HT1080 (cell line): ENCODE results near the gene SH3PXD2B. TPM values are rescaled to one million over a fixed set of nuclear protein-coding genes. Genes with fewer than 3 reads are reported as not detected.
"Not testable (repeated sequence)": the region's sequence is repeated elsewhere in the genome, so short reads cannot be mapped to it uniquely, and the experiment has no call there.

ENCODE experiments used
- DNase-seq: peaks from one replicate; pipeline ENCODE4 v3.0.0-alpha.2; 2015; ENCODE audit warnings: low read depth
- total RNA-seq: library from RNA; depleted of rRNA; stranded (reverse); fragments of >200 nt; shearing (Covaris generic); gene quantifications from 2 replicates; pipeline ENCODE4 v1.2.3, GENCODE V29; 2014

The SH3PXD2B gene
- total RNA-seq, 1 experiment from 2014 or later: 6.4 TPM

GRCh38 chr5:172486451-172486850 is 32.1 kb upstream of the SH3PXD2B start:
- no peak for DNase-seq

GRCh38 chr5:172485511-172486202 is 31.3 kb upstream of the SH3PXD2B start:
- no peak for DNase-seq

- no peak for DNase-seq
Measured at GRCh38 chr5:172484664-172485063, 30.3 kb upstream of the SH3PXD2B start.

- no peak for DNase-seq
Measured at GRCh38 chr5:172482156-172483020, 28.1 kb upstream of the SH3PXD2B start.

GRCh38 chr5:172481011-172481800 is 26.9 kb upstream of the SH3PXD2B start:
- DNase-seq: no peak

- no peak for DNase-seq
Measured at GRCh38 chr5:172479784-172480115, 25.4 kb upstream of the SH3PXD2B start.

GRCh38 chr5:172479034-172479783 is 24.9 kb upstream of the SH3PXD2B start:
- peak; percentile 81 for DNase-seq

- DNase-seq: not testable (repeated sequence)
Measured at GRCh38 chr5:172478695-172479033, 24.3 kb upstream of the SH3PXD2B start.

GRCh38 chr5:172478256-172478655 is 23.9 kb upstream of the SH3PXD2B start:
- no peak for DNase-seq

GRCh38 chr5:172477466-172477865 is 23.1 kb upstream of the SH3PXD2B start:
- DNase-seq: no peak

GRCh38 chr5:172474293-172474692 is 20.0 kb upstream of the SH3PXD2B start:
- no peak for DNase-seq

GRCh38 chr5:172473427-172473826 is 19.1 kb upstream of the SH3PXD2B start:
- no peak for DNase-seq

- DNase-seq: no peak
Measured at GRCh38 chr5:172469697-172470096, 15.4 kb upstream of the SH3PXD2B start.

- DNase-seq: no peak
Measured at GRCh38 chr5:172466062-172466461, 11.7 kb upstream of the SH3PXD2B start.

- DNase-seq: no peak
Measured at GRCh38 chr5:172463031-172463430, 8.7 kb upstream of the SH3PXD2B start.

- no peak for DNase-seq
Measured at GRCh38 chr5:172459783-172460165, 5.4 kb upstream of the SH3PXD2B start.

GRCh38 chr5:172458976-172459782 is 4.9 kb upstream of the SH3PXD2B start:
- no peak for DNase-seq

- DNase-seq: no peak
Measured at GRCh38 chr5:172456076-172456722, 1.9 kb upstream of the SH3PXD2B start.

GRCh38 chr5:172455511-172456061 is 1.3 kb upstream of the SH3PXD2B start:
- DNase-seq: peak; percentile 49

- no peak for DNase-seq
Measured at GRCh38 chr5:172455087-172455381, 709 bp upstream of the SH3PXD2B start.
